HG03280 (cell line): ENCODE results near the gene POU2F1.
"Not testable (repeated sequence)": the region's sequence is repeated elsewhere in the genome, so short reads cannot be mapped to it uniquely, and the experiment has no call there.

ENCODE experiments used
- ATAC-seq: cut with Tn5 transposase; IDR thresholded peaks from one replicate; pipeline ENCODE4 v1.9.1; 2021; ENCODE audit warnings: mild to moderate bottlenecking, moderate library complexity; ENCODE audit not compliant: unreplicated experiment

The POU2F1 gene

GRCh38 chr1:167305706-167306277 lies 85.1 kb downstream of the POU2F1 start:
- no peak for ATAC-seq

- no peak for ATAC-seq
Measured at GRCh38 chr1:167310732-167311131, 90.0 kb downstream of the POU2F1 start.

- ATAC-seq, result no peak
Measured at GRCh38 chr1:167312871-167313270, 92.2 kb downstream of the POU2F1 start.

GRCh38 chr1:167314671-167315070 lies 94.0 kb downstream of the POU2F1 start:
- ATAC-seq, result no peak

GRCh38 chr1:167317463-167317862 lies 96.8 kb downstream of the POU2F1 start:
- ATAC-seq, result no peak

GRCh38 chr1:167319206-167319605 lies 98.5 kb downstream of the POU2F1 start:
- ATAC-seq, result not testable (repeated sequence)

GRCh38 chr1:167322483-167322882 lies 101.8 kb downstream of the POU2F1 start:
- ATAC-seq, result no peak

GRCh38 chr1:167325151-167325550 lies 104.5 kb downstream of the POU2F1 start:
- ATAC-seq, result no peak

GRCh38 chr1:167328306-167328815 lies 107.7 kb downstream of the POU2F1 start:
- ATAC-seq, result peak; percentile 2

GRCh38 chr1:167328816-167329483 lies 108.3 kb downstream of the POU2F1 start:
- peak; percentile 56 for ATAC-seq

GRCh38 chr1:167330601-167331293 lies 110.1 kb downstream of the POU2F1 start:
- ATAC-seq, result peak; percentile 45

GRCh38 chr1:167331650-167332049 lies 111.0 kb downstream of the POU2F1 start:
- no peak for ATAC-seq

GRCh38 chr1:167332503-167332902 lies 111.8 kb downstream of the POU2F1 start:
- no peak for ATAC-seq

GRCh38 chr1:167333124-167333523 lies 112.4 kb downstream of the POU2F1 start:
- no peak for ATAC-seq

GRCh38 chr1:167333703-167334102 lies 113.0 kb downstream of the POU2F1 start:
- ATAC-seq, result no peak

GRCh38 chr1:167339405-167339804 lies 118.7 kb downstream of the POU2F1 start:
- no peak for ATAC-seq

- ATAC-seq, result peak; percentile 87
Measured at GRCh38 chr1:167342846-167343245, 122.2 kb downstream of the POU2F1 start.

GRCh38 chr1:167344112-167344511 lies 123.4 kb downstream of the POU2F1 start:
- no peak for ATAC-seq

GRCh38 chr1:167344615-167345385 lies 124.1 kb downstream of the POU2F1 start:
- ATAC-seq, result no peak

- no peak for ATAC-seq
Measured at GRCh38 chr1:167345386-167345733, 124.7 kb downstream of the POU2F1 start.

- ATAC-seq, result no peak
Measured at GRCh38 chr1:167357305-167357704, 136.6 kb downstream of the POU2F1 start.
